ENCODE results near the gene RADIL.

RADIL gene

GRCh38 chr7:4868493-4868892 lies 15.0 kb downstream of the RADIL start:
- H3K27me3 ChIP-seq (ENCODE audit: control insufficient read depth, low read length), result peaks cover 7% of the 10 kb centered on the region; the same call in 1 of the 2 replicates
- no peaks in the 10 kb centered on the region for H3K9me3 ChIP-seq (ENCODE audit: control insufficient read depth, insufficient read depth, low read length)

DNA sequence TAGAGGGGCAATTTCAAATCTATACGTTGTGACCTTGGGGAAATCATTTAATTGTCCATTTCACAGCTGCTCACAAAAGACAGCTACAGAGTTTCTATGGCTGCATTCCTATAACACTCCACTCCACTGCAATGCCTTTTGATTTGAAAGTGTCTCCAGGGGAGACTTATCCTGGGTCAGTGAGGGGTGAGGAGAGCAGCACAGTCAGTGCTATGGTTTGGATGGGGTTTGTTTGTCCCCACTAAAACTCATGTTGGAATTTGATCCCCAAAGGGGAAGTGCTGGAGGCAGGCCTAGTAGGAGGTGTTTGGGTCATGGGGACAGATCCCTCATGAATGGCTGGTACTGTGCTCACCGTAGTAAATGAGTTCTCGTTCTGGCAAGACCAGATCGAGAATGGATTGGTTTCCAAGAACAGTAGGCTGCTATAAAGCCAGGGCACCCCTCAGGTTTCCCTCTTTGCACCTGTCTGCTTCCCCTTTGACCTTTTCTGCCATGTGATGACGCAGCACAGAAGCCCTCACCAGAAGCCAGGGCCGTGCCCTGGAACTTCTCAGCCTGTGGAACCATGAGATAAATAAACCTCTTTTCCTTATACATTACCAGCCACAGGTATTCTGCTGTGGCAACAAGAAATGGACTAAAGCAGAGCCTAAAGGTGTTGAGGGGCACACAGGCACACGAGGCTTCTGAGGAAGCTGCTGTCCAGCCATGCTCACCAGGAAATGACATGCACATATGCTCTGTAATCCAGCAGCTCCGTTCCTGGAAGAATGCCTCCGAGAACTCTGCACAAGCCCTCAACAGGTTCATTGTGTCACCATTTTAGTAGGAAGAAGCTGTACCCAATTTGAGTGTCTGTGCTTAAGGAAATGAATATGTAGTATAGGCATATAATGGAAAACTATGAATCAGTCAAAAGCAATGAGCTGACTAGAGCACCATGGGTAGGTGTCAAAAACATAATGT lies 16.7 kb downstream of the RADIL start:
- Histone ChIP-seq H3K9me3 (ENCODE audit: control insufficient read depth, insufficient read depth, low read length) (no peaks in the 10 kb centered on the region), H3K27me3 (ENCODE audit: control insufficient read depth, low read length) (peaks cover 13% of the 10 kb centered on the region; the same call in 1 of the 2 replicates), H3F3A (ENCODE audit: control insufficient read depth, insufficient read depth) (no peaks in the 10 kb centered on the region), H3K4me1 (ENCODE audit: control insufficient read depth, low read length) (no peaks in the 10 kb centered on the region), H3K36me3 (ENCODE audit: control insufficient read depth, low read length) (no peaks in the 10 kb centered on the region), H3K9me2 (replicated peaks; ENCODE audit: control insufficient read depth, low read length) (no peaks in the 10 kb centered on the region), H3K79me2 (ENCODE audit: control insufficient read depth, low read length) (no peaks in the 10 kb centered on the region), H3K4me2 (ENCODE audit: low read length) (no peak overlapping the region), H3K4me3 (ENCODE audit: low read length) (no peak overlapping the region), H4K20me1 (ENCODE audit: control insufficient read depth, insufficient read depth, low read depth, low read length) (no peaks in the 10 kb centered on the region), H3K27ac (ENCODE audit: low read depth, low read length) (no peak overlapping the region)
- no peak for TF ChIP-seq EZH2phosphoT487 (IDR thresholded peaks at IDR 0.05; ENCODE audit: borderline replicate concordance, low read length)
- TF ChIP-seq, protein P1, sequence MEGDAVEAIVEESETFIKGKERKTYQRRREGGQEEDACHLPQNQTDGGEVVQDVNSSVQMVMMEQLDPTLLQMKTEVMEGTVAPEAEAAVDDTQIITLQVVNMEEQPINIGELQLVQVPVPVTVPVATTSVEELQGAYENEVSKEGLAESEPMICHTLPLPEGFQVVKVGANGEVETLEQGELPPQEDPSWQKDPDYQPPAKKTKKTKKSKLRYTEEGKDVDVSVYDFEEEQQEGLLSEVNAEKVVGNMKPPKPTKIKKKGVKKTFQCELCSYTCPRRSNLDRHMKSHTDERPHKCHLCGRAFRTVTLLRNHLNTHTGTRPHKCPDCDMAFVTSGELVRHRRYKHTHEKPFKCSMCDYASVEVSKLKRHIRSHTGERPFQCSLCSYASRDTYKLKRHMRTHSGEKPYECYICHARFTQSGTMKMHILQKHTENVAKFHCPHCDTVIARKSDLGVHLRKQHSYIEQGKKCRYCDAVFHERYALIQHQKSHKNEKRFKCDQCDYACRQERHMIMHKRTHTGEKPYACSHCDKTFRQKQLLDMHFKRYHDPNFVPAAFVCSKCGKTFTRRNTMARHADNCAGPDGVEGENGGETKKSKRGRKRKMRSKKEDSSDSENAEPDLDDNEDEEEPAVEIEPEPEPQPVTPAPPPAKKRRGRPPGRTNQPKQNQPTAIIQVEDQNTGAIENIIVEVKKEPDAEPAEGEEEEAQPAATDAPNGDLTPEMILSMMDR (IDR thresholded peaks at IDR 0.05; ENCODE audit: low read depth, low read length, poor library complexity, severe bottlenecking), result no peak

More at GRCh38 chr7:4868493-4868892, 15.0 kb downstream of the RADIL start:
- no peaks in the 10 kb centered on the region for H4K20me1 ChIP-seq (ENCODE audit: control insufficient read depth, insufficient read depth, low read depth, low read length)
- H3K4me3 ChIP-seq (ENCODE audit: low read length), result no peak overlapping the region
- no peak overlapping the region for H3K27ac ChIP-seq (ENCODE audit: low read depth, low read length)
- no peaks in the 10 kb centered on the region for H3K79me2 ChIP-seq (ENCODE audit: control insufficient read depth, low read length)
- no peaks in the 10 kb centered on the region for H3K36me3 ChIP-seq (ENCODE audit: control insufficient read depth, low read length)
- H3K4me2 ChIP-seq (ENCODE audit: low read length), result no peak overlapping the region
- H3F3A ChIP-seq (ENCODE audit: control insufficient read depth, insufficient read depth), result no peaks in the 10 kb centered on the region
- TF ChIP-seq, protein P1 (IDR thresholded peaks at IDR 0.05; ENCODE audit: low read depth, low read length, poor library complexity, severe bottlenecking), result no peak
- TF ChIP-seq EZH2phosphoT487 (IDR thresholded peaks at IDR 0.05; ENCODE audit: borderline replicate concordance, low read length), result no peak
- H3K4me1 ChIP-seq (ENCODE audit: control insufficient read depth, low read length), result no peaks in the 10 kb centered on the region
- H3K9me2 ChIP-seq (replicated peaks; ENCODE audit: control insufficient read depth, low read length), result no peaks in the 10 kb centered on the region

- no peak overlapping the region for H3K27ac ChIP-seq (ENCODE audit: low read depth, low read length)
- H3K9me2 ChIP-seq (replicated peaks; ENCODE audit: control insufficient read depth, low read length), result no peaks in the 10 kb centered on the region
- TF ChIP-seq, protein P1 (IDR thresholded peaks at IDR 0.05; ENCODE audit: low read depth, low read length, poor library complexity, severe bottlenecking), result no peak
- no peak for TF ChIP-seq EZH2phosphoT487 (IDR thresholded peaks at IDR 0.05; ENCODE audit: borderline replicate concordance, low read length)
- H4K20me1 ChIP-seq (ENCODE audit: control insufficient read depth, insufficient read depth, low read depth, low read length), result no peaks in the 10 kb centered on the region
- no peaks in the 10 kb centered on the region for H3K36me3 ChIP-seq (ENCODE audit: control insufficient read depth, low read length)
- H3K4me1 ChIP-seq (ENCODE audit: control insufficient read depth, low read length), result no peaks in the 10 kb centered on the region
- no peak overlapping the region for H3K4me3 ChIP-seq (ENCODE audit: low read length)
- H3K4me2 ChIP-seq (ENCODE audit: low read length), result no peak overlapping the region
- no peaks in the 10 kb centered on the region for H3K9me3 ChIP-seq (ENCODE audit: control insufficient read depth, insufficient read depth, low read length)
- no peaks in the 10 kb centered on the region for H3K79me2 ChIP-seq (ENCODE audit: control insufficient read depth, low read length)
- H3F3A ChIP-seq (ENCODE audit: control insufficient read depth, insufficient read depth), result no peaks in the 10 kb centered on the region
- peaks cover 24% of the 10 kb centered on the region for H3K27me3 ChIP-seq (ENCODE audit: control insufficient read depth, low read length)
Measured at GRCh38 chr7:4862156-4862555, 21.4 kb downstream of the RADIL start.
